DMS 273 (cell line): ENCODE measurements around the gene ATP10A.
"Not testable (repeated sequence)": the region's sequence is repeated elsewhere in the genome, so short reads cannot be mapped to it uniquely, and the experiment has no call there.

Experiments
- DNase-seq: peaks from one replicate; lab custom pipeline; 2025; ENCODE audit not compliant: unreplicated experiment; lab: John Stamatoyannopoulos, UW

Gene ATP10A

DNA sequence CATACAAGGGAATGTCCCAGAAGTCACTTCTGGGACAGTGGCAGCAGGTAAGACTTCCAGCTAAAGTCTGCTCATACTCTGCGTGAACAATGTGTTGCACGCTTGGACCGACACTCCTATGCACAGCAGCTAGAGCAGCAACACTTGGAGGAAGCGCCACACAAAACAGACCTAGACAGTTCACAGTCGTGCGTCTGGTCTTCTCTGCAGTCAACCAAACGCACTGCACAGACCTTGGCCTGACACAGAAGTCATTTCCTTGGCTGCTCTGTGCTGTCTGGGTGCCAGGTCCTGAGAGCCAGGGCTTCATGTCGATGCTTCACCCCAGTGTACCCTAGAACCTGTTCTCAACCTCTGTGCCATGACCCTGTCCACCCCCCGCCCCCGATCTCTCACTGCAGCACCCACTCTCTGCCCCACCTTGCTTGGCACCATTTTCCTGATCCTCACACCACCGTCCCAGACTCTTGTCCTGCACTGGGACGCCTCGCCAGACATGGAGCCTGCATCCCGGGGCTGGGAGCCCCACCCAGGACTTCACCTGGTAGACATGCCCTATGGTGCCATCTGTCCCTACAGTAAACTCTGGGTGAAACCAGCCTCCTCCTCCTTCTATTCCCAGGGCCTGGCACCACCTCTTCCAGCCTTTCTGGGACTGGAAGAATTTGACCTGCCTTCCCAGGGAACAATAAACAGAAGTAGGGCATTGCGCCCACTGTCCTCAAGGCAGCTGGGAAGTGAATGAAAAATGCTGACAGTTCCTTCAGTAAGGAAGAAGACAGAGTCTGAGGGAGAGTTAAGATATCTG lies 3.1 kb downstream of the ATP10A start:
- no peak for DNase-seq

DNA sequence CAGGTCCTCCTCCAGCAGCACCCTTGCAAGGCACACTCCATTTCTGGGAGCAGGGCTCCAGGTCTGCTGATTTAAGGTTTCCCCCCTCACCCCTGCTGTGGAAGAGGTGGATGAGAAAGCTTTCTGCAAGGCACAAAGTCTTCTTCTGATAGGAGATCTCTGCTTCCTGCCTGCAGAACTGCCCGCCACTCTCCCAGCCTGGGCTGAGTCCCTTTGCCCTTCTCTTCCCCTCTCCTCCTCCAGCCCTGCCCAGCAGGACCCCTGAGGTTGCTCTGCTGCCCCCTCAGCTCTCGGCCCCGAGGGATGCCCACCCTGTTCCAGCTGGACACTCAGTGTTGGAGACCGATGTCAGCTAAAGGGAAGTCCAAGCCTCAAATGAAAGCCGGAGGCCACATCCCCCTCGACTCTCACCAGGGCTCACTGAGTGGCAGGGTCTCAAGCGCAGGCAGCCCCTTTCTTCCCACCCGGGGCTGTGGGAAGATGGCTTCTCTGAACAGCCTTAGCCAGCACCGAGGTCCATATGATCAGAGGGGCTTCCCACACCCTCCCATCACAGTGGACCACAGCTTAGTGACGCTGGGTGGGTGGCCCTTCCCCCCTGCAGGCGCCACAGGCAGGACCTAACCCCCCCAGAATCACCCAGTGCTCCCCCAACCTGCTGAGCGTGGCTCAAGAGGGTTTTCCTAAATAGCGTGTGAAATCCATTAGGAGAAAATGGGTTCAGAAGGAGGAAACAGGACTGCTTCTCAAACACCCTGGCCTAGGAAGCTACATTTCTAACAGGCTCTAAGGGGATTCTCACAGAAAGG lies 4.0 kb downstream of the ATP10A start:
- no peak for DNase-seq

DNA sequence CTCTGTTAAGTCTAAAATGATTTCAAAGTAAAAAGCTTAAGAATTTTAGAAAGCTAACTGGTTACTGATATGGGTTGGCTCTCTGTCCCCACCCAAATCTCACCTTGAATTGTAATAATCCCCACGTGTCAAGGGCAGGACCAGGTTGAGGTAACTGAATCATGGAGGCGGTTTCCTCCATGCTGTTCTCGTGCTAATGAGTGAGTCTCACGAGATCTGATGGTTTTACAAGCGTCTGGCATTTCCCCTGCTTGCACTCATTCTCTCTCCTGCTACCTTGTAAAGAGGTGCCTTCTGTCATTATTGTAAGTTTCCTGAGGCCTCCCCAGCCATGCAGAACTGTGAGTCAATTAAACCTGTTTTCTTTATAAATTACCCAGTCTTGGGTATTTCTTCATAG lies 7.1 kb downstream of the ATP10A start:
- not testable (repeated sequence) for DNase-seq

DNA sequence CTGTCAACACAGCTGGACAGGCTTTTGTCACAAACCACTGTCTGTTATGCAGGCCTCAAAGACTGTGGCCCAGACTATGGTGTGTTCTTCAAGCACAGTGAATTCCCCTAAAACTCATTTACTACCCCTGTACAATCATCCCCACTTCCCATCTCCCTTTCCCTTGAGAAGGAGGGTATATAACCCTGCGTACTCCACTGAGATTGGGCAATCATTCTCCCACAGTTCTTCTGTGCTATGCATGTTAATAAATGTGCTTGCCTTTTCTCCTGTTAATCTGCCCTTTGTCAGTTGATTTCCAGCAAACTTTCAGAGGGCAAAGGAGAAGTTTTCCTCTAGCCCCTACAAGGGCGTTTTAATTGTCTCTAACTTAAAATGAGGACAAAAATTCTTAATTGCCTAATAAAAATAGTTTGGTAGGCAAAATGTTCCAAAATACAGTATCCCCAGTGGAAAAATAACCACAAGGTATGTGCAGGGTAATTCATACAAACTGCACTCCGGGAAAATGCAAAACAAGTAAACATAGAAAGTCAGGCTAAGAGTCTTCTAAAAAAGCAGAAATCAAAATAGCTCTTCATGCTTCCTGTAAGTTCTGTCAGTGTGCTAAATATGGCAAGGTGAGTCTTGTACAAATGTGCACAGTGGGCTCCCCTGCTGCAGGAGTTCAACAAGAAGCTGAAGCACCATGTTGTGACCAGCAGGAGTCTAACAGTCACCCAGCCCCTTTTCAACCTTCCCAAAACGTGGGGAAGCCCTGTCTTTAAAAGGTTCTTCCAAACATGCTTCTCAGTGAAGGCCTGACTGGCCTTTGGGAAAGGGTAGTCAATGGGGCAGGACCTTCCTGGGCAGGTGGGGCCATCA lies 10.2 kb downstream of the ATP10A start:
- DNase-seq = no peak

DNA sequence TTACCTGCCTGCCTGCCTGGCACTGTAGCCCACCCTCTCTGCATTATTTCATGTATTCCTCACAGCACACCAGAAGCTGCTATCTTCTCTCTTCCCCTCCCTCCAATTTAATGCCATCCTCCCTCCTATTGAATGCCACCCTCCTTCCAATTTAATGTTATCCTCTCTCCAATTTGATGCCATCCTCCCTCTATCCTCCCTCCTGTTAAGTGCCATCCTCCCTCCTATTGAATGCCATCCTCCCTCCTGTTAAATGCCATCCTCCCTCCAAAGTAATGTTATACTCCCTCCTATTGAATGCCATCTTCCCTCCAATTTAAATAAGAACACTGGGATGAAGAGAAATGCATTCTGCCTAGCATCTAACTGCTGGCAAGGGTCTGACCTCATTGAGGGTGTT lies 11.1 kb downstream of the ATP10A start:
- no peak for DNase-seq

DNA sequence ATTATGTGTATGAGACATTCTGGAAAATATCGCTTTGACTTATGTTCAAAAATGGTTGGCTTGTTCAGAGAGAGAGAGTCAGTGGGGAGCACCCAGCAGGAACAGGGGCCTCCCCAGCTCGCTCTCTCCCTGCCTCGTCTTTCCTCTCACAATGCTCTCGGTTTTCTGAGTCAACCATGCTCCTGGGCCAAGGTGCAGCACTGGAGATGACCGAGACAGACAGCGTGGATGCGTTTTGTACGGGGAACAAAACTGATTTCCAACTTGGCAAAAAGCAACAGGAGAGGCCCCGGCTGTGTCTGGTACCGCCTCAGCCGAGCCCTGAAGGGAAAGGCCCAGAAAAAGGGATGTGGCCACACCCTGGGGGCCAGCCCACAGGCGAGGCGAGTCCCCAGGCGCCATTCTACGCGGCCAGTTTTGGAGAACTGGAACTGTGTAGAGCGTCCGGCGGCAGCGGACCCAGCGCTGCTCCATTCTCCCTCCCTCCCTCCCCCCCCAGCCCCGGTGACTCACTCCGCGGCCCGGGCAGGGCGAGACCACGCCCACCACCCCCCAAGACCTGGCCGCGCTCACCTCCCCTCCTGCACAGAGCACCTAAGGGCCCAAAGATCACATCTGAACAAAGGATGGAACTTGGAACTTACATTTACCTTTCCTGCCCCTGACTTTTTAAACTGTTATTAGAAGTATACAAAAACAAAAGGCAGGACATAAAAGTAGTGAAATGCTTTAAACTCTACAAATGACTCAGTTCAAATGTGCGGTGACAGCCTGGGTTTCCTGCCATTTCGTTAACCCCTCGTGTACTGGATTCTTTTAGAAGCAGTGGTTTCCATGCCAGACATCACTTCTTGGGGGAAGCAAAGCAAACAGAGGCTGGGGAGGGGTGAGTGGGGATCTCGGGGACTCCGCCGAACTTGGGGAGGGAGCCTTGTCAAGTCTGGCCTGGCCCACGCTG lies 12.7 kb downstream of the ATP10A start:
- DNase-seq = peak; percentile 47

DNA sequence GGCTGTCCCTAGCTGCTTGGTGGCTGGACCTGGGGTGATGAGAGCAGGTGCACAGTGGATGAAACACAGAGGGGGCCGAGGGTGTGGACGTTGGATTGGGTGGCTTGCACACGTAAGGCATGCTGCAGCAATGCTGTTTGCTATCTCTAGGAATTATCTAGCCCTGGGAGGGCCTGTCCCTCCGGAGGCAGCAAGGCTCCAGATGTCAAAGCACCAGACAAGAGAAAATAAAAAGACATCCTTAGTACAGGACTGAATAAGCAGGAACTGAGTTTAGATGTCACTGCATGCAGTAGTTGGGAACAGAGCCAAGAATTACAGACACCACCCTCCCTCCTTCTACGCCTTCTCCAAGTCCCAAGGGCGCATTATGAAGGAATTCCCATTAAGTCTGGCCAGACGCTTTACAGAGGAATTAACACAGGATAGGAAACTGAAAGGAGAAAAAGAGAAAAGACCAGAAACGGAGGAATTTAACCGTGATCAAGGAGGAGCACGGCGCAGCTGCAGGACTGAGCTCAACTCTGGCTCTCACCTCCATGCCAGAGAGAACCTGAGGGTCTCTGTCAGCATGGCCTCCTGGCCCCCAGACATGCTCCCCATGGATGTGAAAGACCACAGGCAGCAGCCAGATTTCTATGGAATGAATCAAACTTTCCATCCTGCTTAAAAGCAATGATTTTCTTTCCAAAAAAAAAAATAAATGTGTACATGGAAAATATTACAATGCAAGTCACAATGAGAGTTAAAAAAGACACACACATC lies 13.8 kb downstream of the ATP10A start:
- peak; percentile 40 for DNase-seq

DNA sequence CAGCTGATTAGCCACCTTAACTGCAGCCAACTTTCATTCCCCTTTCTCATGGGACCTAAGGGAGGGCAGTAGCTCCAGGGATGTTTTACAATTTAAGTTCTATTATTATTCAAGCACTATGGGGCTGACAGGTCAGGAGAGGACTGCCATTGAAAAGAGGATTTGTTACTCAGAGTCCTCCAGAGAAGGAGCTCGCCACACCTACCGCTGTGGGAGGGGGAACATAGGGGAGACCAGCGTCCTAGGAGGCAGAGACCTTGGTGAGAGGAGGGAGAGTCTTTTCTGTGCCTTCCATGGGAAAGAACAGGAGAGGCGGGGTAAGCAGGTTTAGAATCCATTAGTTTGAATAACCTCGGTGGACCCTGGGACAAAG lies 14.4 kb downstream of the ATP10A start:
- DNase-seq = no peak

DNA sequence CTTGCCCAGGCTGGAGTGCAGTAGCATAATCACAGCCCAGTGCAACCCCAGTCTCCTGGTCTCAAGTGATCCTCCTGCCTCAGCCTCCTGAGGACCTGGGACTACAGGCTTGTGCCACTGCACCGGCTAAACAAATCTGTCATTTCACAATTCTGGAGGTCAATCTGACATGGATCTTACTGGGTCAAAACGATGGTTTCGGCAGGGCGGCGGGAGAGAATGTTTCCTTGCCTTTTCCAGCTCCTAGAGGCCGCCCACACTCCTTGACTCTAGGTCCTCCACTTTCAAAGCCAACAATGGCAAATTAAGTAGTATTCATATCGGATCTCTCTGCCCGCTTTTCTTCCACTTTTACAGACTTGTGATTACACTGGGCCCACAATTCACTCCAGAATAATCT lies 14.8 kb downstream of the ATP10A start:
- DNase-seq = no peak

DNA sequence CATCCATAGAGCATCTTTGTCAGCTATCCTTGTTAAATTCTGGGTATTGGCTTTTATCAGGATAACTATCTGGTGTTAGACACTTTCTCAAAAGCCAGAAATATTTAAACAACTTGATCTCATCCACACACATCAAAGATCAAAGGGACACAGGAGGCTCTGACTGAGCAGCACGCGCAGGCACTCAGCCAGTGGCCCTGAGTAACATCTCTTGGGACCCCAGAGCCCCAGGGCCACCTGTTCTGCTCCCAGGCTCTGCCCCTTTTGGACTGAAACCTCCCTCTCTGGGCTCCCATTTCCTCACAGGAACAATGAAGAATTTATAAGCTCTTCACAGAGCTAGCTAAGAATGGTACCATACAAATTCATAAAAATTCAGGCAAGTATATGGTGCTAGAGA lies 16.1 kb downstream of the ATP10A start:
- peak; percentile 44 for DNase-seq

DNA sequence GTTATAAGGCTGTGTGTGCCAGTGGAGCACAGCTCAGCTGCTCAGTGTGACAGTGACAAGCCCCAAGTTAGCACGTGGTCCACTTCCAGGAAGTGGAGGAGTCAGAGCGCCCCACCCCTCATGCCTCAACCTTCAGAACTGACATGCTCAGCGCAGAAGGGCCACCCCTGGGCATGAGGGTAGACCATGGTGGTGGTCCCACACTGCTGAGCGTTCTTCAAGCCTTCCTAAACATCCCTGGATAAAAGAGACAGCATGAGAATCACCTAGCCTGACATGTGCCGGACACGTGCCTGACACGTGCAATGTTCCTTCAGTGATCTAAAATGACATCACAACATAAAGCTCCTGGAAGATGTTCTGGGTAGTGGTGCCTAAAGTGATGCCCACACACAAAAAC lies 16.8 kb downstream of the ATP10A start:
- no peak for DNase-seq

DNA sequence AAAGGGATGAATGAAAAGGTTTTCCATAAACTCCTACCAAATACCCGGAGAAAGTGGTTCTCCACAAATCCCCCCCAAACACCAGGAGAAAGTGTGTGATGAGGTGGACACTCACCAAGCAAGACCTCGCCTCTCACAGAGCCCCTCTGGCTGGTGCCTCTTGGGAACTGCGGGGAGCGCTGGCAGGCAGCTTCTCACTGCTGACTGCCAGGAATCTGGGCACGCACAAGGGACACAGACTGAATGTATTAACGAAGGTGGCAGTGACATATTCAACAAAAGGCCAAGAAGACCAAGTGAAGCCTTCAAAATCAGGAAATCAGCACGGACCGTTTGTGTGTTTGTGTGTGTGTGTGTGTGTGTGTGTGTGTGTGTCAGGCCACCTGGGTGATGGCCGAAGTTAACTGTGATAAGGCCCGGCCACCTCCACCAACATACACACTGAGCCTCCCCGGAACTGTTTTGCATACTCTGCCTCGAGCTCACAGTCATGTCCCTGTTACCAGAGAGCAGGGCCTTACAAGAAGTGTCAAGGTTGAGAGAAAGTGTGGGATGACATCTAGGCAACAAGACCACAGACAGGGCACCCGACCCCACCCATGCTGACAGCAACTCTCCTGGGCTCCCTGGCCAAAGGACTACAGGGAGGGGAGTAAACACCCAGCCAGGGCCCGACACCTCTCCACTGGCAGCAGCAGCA lies 18.0 kb downstream of the ATP10A start:
- DNase-seq = no peak

DNA sequence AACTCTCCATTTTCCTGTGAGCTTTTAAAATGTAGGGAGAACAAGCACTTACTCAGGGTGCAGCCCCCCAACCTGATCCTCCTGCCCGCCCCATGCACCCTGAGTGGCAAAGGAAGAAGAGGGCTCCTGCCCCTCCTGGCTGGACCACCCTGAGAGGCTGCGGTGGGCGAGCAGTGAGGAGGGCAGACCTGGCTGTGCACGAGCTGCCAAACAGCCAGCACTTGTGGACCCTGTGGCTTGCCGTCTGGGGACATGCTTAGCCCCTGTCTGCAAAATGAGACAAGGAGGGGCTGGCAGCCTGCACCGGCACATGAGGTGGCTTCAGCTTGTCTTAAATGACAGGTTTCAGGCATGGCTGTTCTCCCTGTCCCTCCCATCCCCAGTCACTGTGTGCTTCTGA lies 18.6 kb downstream of the ATP10A start:
- DNase-seq = no peak

DNA sequence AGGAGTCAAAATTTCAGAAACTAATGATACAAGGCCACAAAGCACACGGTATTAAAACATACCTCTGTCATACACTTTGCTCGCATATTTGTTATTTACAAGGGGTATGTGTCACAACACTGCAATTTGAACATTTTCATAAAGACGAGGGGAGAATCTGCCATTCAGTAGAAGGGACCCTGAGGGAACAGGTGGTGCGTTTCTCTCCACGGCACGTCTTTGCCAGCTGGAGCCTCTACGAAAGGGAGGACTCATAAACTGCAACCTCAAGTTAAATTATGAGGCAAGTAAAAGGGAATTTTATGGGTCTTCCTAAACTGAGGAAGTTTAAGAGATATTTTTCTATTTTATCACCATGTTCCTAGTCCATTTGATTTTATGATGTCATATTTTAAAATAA lies 19.1 kb downstream of the ATP10A start:
- no peak for DNase-seq

DNA sequence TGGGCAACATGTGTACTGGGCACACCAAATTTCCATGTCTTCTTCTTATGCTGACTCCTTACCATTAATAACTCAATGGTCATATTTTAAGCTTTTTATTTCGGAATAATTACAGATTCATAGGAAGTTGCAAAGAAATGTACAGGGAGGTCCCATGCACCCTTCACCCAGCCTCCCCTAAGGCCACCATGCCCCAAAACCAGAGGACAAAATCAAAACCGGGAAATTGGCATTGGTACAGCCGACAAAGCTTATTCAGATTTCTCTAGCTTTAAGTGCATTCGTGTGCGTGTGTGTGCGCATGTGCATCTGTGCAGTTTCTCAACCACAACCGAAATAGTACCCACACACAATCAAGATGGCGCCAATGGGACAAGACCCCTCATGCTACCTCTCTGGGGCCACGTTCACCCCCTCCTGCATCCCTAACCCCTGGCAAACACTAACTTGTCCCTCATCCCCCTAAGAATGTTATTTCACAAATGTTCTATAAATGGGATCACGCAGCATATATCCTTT lies 23.4 kb downstream of the ATP10A start:
- DNase-seq = no peak

DNA sequence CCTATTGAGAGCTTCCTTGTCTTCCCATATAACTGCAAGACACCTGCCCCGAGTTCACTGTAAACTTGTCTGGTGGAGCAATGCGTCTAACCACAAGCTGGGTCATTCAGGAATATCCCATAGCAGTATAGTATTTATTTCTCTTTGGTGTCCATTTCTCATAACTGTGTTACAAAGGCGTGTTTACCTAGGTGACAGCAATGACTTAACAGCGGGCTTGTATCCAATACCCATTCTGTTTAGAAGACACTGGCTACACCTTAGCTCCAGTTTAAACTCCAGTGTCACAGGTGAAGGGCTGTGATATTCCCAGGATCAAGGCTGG lies 24.3 kb downstream of the ATP10A start:
- no peak for DNase-seq

DNA sequence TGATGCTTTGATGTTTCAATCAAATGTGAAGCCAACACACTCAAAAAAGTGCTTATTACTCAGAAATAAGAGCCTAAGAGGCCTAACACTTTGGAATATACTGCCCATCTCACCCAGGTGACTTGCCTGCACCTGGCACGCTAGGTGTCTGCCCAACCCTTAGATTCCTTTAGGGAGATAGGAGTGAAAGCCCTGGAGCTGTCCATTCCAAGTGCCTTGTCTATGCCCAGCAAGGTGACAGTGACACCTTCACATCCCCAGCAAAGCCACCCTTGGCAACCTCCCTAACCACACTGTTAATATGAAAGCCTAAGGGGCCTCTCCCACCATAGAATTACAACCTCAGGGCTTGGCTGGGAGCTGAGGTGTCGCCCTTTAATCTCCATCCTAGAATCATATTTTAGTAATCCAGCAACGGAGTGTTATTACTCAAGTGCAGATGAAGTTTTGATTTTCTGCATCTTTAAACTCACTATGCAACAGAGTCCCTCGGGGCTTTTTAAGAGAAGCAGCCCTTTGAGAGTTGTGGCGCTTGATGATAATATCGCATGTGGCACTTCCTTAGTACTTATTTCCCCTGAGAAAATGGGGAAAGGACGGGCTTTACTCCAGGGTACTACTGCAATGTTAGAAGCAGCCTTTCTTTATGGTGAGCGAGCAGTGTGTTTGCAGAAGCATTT lies 24.8 kb downstream of the ATP10A start:
- no peak for DNase-seq

DNA sequence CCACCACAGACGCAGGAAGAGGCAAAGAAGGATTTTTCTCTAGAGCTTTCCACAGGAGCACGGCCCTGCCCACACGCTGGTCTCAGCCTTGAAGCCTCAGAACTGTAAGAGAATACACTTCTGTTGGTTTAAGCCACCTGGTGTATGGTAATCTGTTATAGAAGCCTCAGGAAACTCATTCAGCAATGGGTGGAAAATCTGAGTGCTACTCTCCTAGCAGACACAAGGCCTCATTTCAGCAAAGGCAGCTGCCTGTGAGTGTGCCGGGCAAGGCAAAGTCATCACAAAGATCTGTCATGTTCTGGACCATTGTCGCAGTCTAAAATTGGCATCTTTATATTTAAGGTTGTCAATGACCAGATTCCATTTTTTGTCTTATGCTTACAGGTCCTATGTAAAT lies 31.0 kb downstream of the ATP10A start:
- DNase-seq = no peak
